Right lung (tissue), 5 donors: Measurements from ENCODE around the gene HHAT. TPM values are rescaled to one million over a fixed set of nuclear protein-coding genes. Genes with fewer than 3 reads are reported as not detected.
"Not testable (repeated sequence)": the region's sequence is repeated elsewhere in the genome, so short reads cannot be mapped to it uniquely, and the experiment has no call there.

Experiments used
- DNase-seq, 2 donors: peaks; one replicate each; pipeline ENCODE4 v3.0.0-alpha.2; 2013
- polyA plus RNA-seq, 5 donors: library from polyadenylated mRNA; unstranded; fragments of 120-200 nt; gene quantifications; one replicate each; pipeline versions ENCODE4 v1.2.1 to v1.2.3, GENCODE V29; 2013; ENCODE audit warnings: inconsistent platforms in 1 of 5, low replicate concordance in 1 of 5; ENCODE audit not compliant: insufficient read length in 5 of 5, insufficient read depth in 1 of 5

HHAT gene
- polyA plus RNA-seq, 5 donors: 9.3 to 12.0 (median 11.2) TPM

GRCh38 chr1:210396541-210396940 is 67.8 kb downstream of the HHAT start:
- DNase-seq: no peak

DNA sequence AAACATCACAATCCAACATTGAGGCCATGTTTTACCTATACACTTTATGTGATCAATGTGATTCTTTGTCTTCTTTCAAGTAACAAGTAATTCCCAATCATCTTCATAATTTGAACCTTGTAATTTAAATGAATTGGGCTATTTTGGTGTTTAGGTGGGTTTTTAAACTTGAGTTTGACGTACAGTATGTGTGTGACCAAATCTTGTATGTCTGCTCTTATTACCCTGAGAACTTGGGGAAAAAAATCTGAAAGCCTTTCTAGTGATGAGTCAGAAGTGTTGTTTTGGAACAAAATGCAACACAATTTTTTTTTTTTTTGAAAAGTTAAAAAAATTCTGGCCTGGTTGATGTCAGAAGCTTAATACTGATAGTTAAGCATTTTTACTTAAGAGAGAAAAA is 68.5 kb downstream of the HHAT start:
- DNase-seq: no peak

DNA sequence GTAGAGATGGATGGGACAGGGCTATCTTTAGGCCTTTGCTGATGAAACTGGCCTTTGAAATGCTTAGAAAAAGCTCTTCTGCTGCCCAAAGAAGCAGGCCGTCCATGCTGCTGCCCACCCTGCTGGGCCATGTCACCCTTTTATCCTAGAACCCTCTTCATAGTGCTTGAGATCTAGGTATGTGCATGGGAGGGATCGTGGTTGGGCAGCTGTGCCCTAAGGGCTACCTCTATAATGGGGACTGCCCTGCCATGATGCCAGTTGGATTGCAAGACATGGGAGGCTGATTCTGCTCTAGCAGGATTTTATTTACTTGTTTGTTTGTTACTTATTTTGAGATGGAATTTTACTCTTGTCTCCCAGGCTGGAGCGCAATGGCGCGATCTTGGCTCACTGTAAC is 69.0 kb downstream of the HHAT start:
- DNase-seq: no peak

- DNase-seq: no peak
Measured at GRCh38 chr1:210398466-210398865, 69.8 kb downstream of the HHAT start.

GRCh38 chr1:210400043-210400840 is 71.5 kb downstream of the HHAT start:
- peak; percentile 14 to 21 for DNase-seq

- no peak for DNase-seq
Measured at GRCh38 chr1:210402560-210402959, 73.9 kb downstream of the HHAT start.

DNA sequence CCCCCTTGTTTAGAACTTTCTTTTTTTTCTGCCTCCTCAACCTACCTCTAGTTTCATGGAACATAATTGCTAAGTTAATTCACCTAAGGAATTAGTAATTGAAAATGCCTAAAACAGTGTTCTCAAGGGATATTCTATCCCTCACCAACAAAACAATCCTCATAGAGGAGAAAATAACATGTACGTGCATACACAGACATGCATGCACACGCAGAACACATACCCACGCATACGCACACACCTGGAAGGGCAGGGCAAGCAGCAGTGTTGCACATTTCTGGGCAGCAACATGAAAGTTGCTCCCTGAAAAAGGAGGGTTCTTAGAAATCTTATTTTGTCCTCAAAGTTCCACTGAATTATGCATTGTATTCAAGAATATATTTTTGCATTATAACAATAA is 76.6 kb downstream of the HHAT start:
- DNase-seq: no peak

DNA sequence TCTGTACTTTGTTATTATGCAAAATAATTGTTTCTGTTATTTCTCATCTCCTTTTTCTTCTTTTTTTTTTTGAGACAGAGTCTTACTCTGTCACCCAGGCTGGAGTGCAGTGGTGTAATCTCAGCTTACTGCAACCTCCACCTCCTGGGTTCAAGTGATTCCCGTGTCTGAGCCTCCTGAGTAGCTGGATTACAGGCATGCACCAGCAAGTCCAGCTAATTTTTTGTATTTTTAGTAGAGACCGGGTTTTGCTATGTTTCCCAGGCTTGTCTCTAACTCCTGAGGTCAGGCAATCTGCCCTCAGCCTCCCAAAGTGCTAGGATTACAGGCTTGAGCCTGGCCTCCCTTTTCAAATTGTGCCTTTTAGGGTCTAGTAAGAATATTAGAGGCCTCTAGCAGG is 77.6 kb downstream of the HHAT start:
- not testable (repeated sequence) for DNase-seq

GRCh38 chr1:210407207-210407886 is 78.6 kb downstream of the HHAT start:
- DNase-seq: peak; percentile 31 to 52

DNA sequence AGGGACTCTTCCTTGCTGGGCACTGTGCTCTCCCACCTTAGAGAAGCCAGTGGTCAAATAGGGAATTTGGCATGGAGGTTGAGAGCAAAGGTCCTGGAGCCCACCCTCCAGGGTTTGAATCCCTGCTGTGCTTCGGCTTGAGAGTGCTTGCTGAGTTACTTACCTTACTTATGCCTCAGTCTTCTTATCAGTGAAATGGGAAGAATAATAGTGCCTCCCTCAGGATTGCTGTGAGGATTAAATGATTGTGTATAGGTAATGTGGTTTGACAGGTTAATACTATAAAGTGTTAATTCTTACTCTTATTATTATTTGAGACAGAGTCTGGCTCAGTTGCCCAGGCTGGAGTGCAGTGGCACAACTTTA is 79.2 kb downstream of the HHAT start:
- no peak for DNase-seq

DNA sequence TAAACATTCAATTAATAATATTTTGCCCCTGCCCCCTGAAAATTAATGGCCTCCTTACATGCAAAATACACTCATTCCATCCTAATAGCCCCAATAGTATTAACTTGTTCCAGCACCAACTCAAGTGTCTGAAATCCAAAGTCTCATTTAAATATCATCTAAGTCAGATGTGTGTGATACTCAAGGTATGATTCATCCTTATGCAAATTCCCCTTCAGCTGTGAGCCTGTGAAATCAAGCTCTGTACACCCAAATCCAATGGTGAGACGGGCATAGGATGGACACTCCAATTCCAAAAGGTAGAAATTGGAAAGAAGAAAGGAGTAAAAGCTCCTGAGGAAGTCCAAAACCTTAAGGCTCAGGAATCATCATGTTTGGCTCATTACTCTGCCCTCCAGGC is 83.5 kb downstream of the HHAT start:
- DNase-seq: no peak

DNA sequence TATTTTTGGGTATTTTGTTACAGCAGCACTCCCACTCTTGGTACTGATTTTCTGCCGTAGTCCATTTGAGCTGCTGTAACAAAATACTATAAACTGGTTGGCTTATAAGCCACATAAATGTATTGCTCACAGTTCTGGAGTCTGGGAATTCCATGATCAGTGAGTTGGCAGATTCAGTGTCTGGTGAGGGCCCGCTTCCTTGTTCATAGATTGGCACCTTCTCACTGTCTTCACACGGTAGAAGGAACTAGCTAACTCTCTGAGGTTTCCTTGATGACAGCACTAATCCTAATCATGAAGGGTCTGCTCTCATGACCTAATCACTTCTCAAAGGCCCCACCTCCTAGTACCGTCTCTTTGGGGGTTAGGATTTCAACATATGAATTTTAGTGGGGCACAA is 85.2 kb downstream of the HHAT start:
- no peak for DNase-seq

DNA sequence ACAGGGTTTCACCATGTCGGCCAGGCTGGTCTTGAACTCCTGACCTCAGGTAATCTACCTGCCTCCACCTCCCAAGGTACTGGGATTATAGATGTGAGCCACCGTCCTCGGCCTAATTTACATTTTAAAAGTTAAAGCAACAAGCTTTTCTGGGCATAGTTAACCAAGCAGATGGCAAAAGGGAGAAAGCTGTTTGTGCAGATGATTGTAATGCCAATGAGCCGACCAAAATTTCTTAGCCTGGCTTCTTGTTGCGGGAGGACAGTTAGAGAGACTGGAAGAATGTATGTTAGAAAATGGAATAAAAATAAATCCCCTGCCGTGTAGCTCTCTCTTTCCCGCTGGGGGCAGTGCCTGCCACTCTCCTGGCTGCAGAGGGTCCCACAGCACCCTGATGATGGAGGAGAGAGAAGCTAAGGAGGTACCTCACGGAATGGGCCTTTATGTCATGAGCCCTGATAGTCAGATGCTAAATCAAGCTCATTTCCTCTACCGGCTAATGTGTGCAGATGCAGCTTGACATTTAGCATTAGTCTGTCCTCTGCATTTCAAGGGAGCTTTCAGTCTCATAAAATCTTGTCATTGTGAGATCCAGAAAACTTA is 87.2 kb downstream of the HHAT start:
- no peak for DNase-seq

- no peak for DNase-seq
Measured at GRCh38 chr1:210416681-210417080, 88.0 kb downstream of the HHAT start.

DNA sequence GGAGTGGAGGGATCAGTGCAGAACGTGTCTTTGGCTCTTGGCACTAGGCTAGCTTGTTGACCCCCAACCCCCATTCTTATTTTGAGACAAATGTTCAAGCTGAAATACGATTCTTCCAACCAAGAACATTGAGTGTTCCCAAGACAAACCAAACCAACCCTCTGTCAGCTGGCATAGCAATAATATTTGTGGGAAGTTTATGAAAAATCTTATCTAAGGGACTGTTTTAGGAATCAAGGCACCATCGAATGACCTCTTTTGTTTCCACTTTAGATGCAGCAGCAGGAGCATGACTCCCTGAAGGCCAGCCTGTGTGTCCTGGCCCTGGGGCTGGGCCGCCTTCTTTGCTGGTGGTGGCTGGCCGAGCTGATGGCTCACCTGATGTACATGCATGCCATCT is 89.2 kb downstream of the HHAT start:
- DNase-seq: no peak

- DNase-seq: no peak
Measured at GRCh38 chr1:210418863-210419650, 90.4 kb downstream of the HHAT start.

- not testable (repeated sequence) for DNase-seq
Measured at GRCh38 chr1:210426696-210427095, 98.0 kb downstream of the HHAT start.

DNA sequence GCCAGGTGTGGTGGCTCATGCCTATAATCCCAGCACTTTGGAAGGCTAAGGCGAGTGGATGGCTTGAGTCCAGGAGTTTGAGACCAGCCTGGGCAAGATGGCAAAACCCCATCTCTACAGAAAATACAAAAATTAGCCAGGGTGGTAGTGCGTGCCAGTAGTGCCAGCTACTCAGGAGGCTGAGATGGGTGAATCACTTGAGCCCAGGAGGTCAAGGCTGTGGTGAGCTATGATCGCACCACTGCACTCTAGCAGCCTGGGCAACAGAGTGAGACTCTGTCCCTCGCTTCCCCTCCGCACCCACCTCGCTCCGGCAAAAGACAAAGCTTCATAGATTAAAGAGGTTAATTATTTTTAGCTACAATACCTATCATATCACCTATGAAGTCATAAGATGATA is 100.0 kb downstream of the HHAT start:
- DNase-seq: no peak

- DNase-seq: no peak
Measured at GRCh38 chr1:210434223-210434622, 105.5 kb downstream of the HHAT start.

- no peak for DNase-seq
Measured at GRCh38 chr1:210437111-210437510, 108.4 kb downstream of the HHAT start.

GRCh38 chr1:210437781-210438180 is 109.1 kb downstream of the HHAT start:
- DNase-seq: no peak
